ENCODE results near the gene KCNMA1. TPM values are rescaled to one million over a fixed set of nuclear protein-coding genes. Genes with fewer than 3 reads are reported as not detected.

Gene KCNMA1
- total RNA-seq, 4 donors from 2014 or later = 66.8 to 96.5 (median 78.9) TPM

DNA sequence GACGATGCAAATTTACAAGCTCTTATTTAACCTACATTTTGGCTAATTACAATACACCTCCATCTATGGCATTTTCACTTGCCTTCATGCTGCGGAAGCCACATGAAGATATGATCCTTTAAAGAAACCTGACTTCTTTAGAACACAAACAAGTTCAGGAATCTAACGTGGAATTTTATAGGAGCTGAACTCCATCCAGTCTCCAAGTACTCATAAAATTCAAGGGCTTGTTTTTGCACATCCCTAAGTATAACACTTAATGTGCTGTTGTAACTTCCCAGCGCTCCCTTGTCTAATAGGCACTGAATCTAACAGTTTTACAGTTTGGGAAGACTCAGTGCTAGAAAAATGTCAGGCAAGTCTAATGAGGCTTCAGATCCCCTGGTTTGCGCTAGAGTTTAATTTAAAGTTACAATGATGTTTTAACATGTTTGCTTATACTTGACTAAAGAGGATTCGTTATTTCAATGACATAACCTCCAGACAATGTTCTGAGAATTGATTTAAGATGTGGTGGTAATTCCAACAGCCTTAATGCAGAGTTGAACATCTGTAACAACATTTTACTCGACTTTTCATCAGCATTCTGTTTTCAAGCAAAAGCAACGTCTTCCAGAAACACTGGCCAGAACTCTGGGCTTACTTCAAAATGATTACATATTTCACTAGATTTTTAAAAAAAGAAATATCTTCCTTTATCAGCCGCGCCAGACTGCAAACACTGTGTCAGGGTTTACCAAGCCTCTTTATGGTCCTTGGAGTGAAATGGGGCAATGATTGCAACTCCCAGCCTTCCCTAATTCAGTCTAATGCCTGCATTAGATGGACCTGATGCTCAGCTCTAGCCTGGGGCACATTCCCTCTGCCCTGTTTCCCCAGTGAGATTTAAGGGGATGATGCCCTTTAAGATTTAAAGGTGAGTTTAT is 664.3 kb downstream of the KCNMA1 start:
- Histone ChIP-seq H3K9me3 (no peaks in the 10 kb centered on the region), H3K27ac (no peak overlapping the region), H3K36me3 (no peaks in the 10 kb centered on the region), H3K27me3 (no peaks in the 10 kb centered on the region), H3K4me1 (no peaks in the 10 kb centered on the region), H3K4me3 (no peak overlapping the region)
- ATAC-seq (no peak), DNase-seq (no peak)
- intact Hi-C loops (cut with DNase I; ENCODE audit: low total_unique reads) = no loop called here
- in situ Hi-C loops (cut with MboI; ENCODE audit: low sequenced_read_pairs in 4 of 4) = no loop called here
- TF ChIP-seq POLR2A (IDR thresholded peaks at IDR 0.05) = no peak
- TF ChIP-seq, protein P1, sequence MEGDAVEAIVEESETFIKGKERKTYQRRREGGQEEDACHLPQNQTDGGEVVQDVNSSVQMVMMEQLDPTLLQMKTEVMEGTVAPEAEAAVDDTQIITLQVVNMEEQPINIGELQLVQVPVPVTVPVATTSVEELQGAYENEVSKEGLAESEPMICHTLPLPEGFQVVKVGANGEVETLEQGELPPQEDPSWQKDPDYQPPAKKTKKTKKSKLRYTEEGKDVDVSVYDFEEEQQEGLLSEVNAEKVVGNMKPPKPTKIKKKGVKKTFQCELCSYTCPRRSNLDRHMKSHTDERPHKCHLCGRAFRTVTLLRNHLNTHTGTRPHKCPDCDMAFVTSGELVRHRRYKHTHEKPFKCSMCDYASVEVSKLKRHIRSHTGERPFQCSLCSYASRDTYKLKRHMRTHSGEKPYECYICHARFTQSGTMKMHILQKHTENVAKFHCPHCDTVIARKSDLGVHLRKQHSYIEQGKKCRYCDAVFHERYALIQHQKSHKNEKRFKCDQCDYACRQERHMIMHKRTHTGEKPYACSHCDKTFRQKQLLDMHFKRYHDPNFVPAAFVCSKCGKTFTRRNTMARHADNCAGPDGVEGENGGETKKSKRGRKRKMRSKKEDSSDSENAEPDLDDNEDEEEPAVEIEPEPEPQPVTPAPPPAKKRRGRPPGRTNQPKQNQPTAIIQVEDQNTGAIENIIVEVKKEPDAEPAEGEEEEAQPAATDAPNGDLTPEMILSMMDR (IDR thresholded peaks at IDR 0.05 in 4 of 5, conservative IDR thresholded peaks at IDR 0.05 in 1 of 5) = no peak

DNA sequence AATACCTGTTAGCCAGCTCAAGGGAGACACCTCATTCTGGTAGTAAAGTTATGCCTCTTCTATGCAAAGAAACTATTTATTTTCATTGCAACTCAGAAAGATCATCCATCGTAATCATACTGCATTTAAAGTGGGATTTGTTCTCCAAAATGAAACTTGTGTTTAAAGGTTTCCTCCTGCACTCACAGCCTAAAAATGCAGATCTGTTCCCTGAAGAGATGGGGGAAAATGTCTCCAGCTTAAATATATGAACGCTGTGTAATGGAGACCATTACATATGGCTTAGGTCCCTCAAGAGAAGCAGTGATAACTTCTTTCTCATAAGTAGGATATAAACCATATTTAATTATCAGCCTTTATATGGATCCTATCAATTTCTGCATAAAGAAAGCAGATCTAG is 665.1 kb downstream of the KCNMA1 start:
- H3K27me3 ChIP-seq = no peaks in the 10 kb centered on the region
- ATAC-seq (no peak), DNase-seq (no peak)
- no peaks in the 10 kb centered on the region for H3K4me1 ChIP-seq
- in situ Hi-C loops (cut with MboI; ENCODE audit: low sequenced_read_pairs in 4 of 4) (no loop called here), intact Hi-C loops (cut with DNase I; ENCODE audit: low total_unique reads) (no loop called here)
- TF ChIP-seq, protein P1 (IDR thresholded peaks at IDR 0.05 in 4 of 5, conservative IDR thresholded peaks at IDR 0.05 in 1 of 5) = no peak
- TF ChIP-seq POLR2A (IDR thresholded peaks at IDR 0.05) = no peak
- H3K27ac ChIP-seq = no peak overlapping the region
- no peaks in the 10 kb centered on the region for H3K9me3 ChIP-seq
- H3K4me3 ChIP-seq = no peak overlapping the region
- no peaks in the 10 kb centered on the region for H3K36me3 ChIP-seq

DNA sequence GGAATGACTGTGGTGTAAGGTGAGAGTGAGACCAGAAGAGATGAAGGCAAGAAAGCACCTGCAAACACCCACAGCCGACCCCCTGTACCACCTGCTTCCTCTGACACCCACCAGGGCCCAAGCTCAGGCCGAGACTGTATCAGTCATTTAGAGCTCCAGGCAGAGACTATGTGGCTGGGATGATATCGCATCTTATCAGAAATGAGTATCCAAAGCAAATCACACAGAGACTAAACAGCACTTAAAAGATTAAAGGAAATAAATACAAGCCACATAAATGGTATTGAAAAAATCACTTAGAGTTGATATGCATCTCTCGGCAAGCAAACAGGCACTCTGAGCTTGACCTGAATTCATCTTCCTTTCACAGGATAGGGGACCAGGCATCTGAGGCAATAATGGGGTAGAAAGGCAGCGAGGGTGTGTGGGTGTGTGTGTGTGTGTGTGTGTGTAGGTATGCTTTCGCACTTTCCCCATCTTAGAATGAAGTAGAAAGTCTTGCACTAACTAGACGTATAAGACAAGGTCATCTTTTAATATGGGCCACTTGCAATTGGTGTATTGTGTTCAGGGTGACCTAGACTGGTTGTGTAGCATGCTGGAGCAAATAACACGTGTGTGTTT is 665.9 kb downstream of the KCNMA1 start:
- no peak for DNase-seq
- no peak overlapping the region for H3K27ac ChIP-seq
- TF ChIP-seq POLR2A (IDR thresholded peaks at IDR 0.05) = no peak
- TF ChIP-seq, protein P1 (IDR thresholded peaks at IDR 0.05 in 4 of 5, conservative IDR thresholded peaks at IDR 0.05 in 1 of 5) = no peak
- no peaks in the 10 kb centered on the region for H3K9me3 ChIP-seq
- no peak for ATAC-seq
- H3K4me1 ChIP-seq = no peaks in the 10 kb centered on the region
- H3K4me3 ChIP-seq = no peak overlapping the region
- in situ Hi-C loops (cut with MboI; ENCODE audit: low sequenced_read_pairs in 4 of 4) (no loop called here), intact Hi-C loops (cut with DNase I; ENCODE audit: low total_unique reads) (no loop called here)
- no peaks in the 10 kb centered on the region for H3K27me3 ChIP-seq
- no peaks in the 10 kb centered on the region for H3K36me3 ChIP-seq

DNA sequence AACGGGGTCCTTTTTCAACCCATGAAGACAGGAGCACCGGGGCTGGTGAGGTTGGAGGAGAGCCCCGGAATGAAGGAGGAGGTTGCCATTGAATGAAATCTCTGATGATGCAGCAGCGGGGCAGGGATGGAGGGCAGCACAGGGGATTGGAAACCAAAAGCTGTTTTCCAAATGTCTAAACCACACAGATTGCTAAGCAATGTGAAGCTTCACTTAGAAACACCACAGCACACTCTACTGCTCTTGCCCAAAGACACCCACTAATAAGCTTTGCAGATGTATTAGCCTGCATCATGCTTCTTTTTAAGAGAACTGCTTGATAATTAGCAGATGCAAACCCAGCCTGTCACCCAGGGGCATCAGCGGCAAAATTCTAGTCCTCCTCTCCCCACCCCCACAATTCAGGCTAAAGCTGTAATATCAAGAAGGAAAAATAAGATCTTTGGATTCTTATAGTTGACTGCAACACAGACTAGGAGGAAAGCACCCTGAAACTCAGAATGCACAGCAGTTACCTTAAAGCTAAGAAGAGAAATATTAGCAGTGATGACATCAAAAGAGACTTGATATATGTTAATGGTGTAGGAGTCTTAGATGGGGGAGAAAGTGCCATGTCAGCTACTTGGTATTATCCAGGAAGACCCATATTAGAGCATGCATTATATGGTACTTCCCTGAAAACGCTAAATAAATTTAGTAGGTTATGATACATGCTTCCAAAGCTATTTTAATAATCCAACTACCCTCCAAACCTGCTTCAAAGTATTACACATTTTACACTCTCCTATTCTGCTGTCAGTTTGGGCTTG is 666.7 kb downstream of the KCNMA1 start:
- no peaks in the 10 kb centered on the region for H3K27me3 ChIP-seq
- no peaks in the 10 kb centered on the region for H3K36me3 ChIP-seq
- H3K4me1 ChIP-seq = no peaks in the 10 kb centered on the region
- DNase-seq (no peak), ATAC-seq (no peak)
- intact Hi-C loops (cut with DNase I; ENCODE audit: low total_unique reads) = no loop called here
- H3K27ac ChIP-seq = no peak overlapping the region
- H3K9me3 ChIP-seq = no peaks in the 10 kb centered on the region
- in situ Hi-C loops (cut with MboI; ENCODE audit: low sequenced_read_pairs in 4 of 4) = no loop called here
- TF ChIP-seq, protein P1 (IDR thresholded peaks at IDR 0.05 in 4 of 5, conservative IDR thresholded peaks at IDR 0.05 in 1 of 5) = no peak
- TF ChIP-seq POLR2A (IDR thresholded peaks at IDR 0.05) = no peak
- H3K4me3 ChIP-seq = no peak overlapping the region
